Measurements from ENCODE around the gene STAM. TPM values are rescaled to one million over a fixed set of nuclear protein-coding genes. Genes with fewer than 3 reads are reported as not detected.

The STAM gene
- total RNA-seq, 1 donor from 2014 or later: 26.2 TPM

DNA sequence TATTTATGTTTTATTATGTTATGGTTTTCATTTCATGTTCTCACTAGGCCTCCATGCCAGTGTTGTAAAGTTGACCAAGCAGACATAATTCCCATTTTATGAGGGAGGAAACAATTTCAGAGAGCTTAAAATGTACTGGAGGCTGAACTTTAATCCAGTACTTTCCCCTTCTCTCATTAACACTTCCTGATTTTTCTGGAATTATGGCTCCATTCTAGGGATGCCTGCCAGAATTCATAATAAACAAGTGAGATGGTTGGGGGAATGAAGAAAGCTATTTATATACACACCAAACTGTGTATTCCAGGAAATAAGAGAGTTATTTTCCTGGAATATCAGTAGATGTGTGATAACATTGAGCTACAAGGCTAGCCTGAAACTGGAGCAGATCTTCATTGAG is 114.9 kb downstream of the STAM start:
- intact Hi-C loops (cut with micrococcal nuclease): no loop called here

DNA sequence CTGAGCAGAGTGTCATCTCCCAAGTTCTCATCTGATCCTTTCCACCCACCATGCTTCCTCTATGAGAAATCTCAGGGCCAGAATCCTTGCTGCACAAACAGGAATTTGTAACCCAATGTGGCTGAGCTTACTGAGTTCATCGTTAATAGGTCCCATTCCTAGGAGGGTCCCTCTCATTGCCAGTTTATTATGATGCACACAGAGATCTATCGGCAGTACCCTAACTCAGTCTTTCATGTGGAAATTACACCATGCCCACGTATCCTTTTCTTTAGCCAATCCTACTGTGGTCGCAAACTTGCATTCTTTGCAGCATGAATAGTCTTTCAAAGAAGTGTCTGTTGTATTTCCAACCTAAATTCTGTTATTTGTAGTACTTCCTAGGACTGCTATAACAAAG is 120.2 kb downstream of the STAM start:
- intact Hi-C loops (cut with micrococcal nuclease): no loop called here

GRCh38 chr10:17765602-17766001 is 121.7 kb downstream of the STAM start:
- intact Hi-C loops (cut with micrococcal nuclease): no loop called here

Other genes starting within 250 kb of the STAM start
- 0.27 and 0.32 TPM in 2 replicates for gene ST8SIA6, start 189.6 kb upstream of the STAM start, total RNA-seq
- gene HACD1, start 26.8 kb upstream of the STAM start, total RNA-seq: 0.86 and 1.3 TPM in 2 replicates
- gene TMEM236, start 108.0 kb downstream of the STAM start, total RNA-seq: 0.05 TPM in 1 of 2 replicates, not detected in the other
- gene MRC1, start 165.2 kb downstream of the STAM start, total RNA-seq: not detected in 2 replicates